Uterus (tissue), 4 donors: ENCODE measurements around the gene AGBL5. TPM values are rescaled to one million over a fixed set of nuclear protein-coding genes. Genes with fewer than 3 reads are reported as not detected.

Experiments used
- DNase-seq, 2 donors: peaks; one replicate each; pipeline ENCODE4 v3.0.0-alpha.2; 2019 to 2020
- H3K27ac ChIP-seq, 2 donors: fragments of 200-600 bp; sonication (generic); 1 replicate in 1 of 2; 2 replicates in 1 of 2; pipeline ENCODE4 v1.5.1; 2016 to 2018
- H3K27me3 ChIP-seq, 2 donors: fragments of 200-600 bp; sonication (generic); one replicate each; pipeline ENCODE4 v1.5.1; 2018 to 2019; ENCODE audit warnings: control low read depth in 1 of 2
- H3K36me3 ChIP-seq, 2 donors: fragments of 200-600 bp; sonication (generic); one replicate each; pipeline ENCODE4 v1.5.1; 2019; ENCODE audit warnings: control low read depth in 1 of 2
- H3K4me1 ChIP-seq, 2 donors: fragments of 200-600 bp; sonication (generic); one replicate each; pipeline ENCODE4 v1.5.1; 2018 to 2019; ENCODE audit warnings: control low read depth in 1 of 2
- H3K4me3 ChIP-seq, 2 donors: fragments of 200-600 bp; sonication (generic); 1 replicate in 1 of 2; 2 replicates in 1 of 2; pipeline ENCODE4 v1.5.1; 2018 to 2019; ENCODE audit warnings: mild to moderate bottlenecking in 1 of 2
- H3K9me3 ChIP-seq, 2 donors: fragments of 200-600 bp; sonication (generic); one replicate each; pipeline ENCODE4 v1.5.1; 2019; ENCODE audit warnings: control low read depth in 1 of 2
- CTCF ChIP-seq, 4 experiments: fragments of 200-600 bp in 2 of 4; fragments of 450-650 bp in 2 of 4; sonication (generic) in 2 of 4; IDR thresholded peaks; one replicate each; pipeline ENCODE4 v1.5.1; 2016 to 2019; ENCODE audit warnings: antibody characterized with exemption in 4 of 4, mild to moderate bottlenecking in 2 of 4, moderate library complexity in 1 of 4
- POLR2A ChIP-seq, 2 donors: fragments of 450-650 bp; IDR thresholded peaks; one replicate each; pipeline ENCODE4 v1.6.1; 2016; ENCODE audit warnings: antibody characterized with exemption in 2 of 2, mild to moderate bottlenecking in 1 of 2, moderate library complexity in 1 of 2
- intact Hi-C: fragments of 100-400 bp; cut with DNase I; formaldehyde crosslinking; loops from one replicate; pipeline ENCODE4 v1.15.1; 2023; ENCODE audit warnings: low total_unique reads
- total RNA-seq, 4 donors: library from RNA; depleted of rRNA in 3 of 4; stranded (reverse); fragments of >200 nt in 3 of 4; gene quantifications; one replicate each; pipeline versions ENCODE4 v1.1.0 to v1.2.4, GENCODE V29; 2014 to 2023
- donor health status: DM: yes; HTN: yes; CAD: no.

Gene AGBL5, protein sequence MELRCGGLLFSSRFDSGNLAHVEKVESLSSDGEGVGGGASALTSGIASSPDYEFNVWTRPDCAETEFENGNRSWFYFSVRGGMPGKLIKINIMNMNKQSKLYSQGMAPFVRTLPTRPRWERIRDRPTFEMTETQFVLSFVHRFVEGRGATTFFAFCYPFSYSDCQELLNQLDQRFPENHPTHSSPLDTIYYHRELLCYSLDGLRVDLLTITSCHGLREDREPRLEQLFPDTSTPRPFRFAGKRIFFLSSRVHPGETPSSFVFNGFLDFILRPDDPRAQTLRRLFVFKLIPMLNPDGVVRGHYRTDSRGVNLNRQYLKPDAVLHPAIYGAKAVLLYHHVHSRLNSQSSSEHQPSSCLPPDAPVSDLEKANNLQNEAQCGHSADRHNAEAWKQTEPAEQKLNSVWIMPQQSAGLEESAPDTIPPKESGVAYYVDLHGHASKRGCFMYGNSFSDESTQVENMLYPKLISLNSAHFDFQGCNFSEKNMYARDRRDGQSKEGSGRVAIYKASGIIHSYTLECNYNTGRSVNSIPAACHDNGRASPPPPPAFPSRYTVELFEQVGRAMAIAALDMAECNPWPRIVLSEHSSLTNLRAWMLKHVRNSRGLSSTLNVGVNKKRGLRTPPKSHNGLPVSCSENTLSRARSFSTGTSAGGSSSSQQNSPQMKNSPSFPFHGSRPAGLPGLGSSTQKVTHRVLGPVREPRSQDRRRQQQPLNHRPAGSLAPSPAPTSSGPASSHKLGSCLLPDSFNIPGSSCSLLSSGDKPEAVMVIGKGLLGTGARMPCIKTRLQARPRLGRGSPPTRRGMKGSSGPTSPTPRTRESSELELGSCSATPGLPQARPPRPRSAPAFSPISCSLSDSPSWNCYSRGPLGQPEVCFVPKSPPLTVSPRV
- total RNA-seq = 10 to 100 TPM in 2 of 4 donors, 1 to 10 TPM in 1, under 1 TPM in 1; 0.77 to 26.2 (median 10.8) TPM

GRCh38 chr2:27050996-27051901, at the start of gene AGBL5:
Gene AGBL5, plus strand, starts transcription at chr2:27051668. Its CDS starts 1,291 bp downstream, at chr2:27052959.
- Histone ChIP-seq H3K9me3 (no peaks in the 10 kb centered on the region), H3K4me3 (peak within 1 kb of the TSS; percentile 75 to 96), H3K27ac (peak within 1 kb of the TSS; percentile 94 to 100), H3K36me3 (no peaks in the 10 kb centered on the region), H3K4me1 (peaks cover 0 to 3% of the 10 kb centered on the region in 2 donors), H3K27me3 (no peaks in the 10 kb centered on the region)
- peak; percentile 96 to 98 for DNase-seq
- TF ChIP-seq CTCF (IDR thresholded peaks at IDR 0.05) (no peak), POLR2A (IDR thresholded peaks at IDR 0.05) (peak; percentile 63 to 72)
- intact Hi-C loops = loop anchor here (2.0 kb wide), 1 partner anchor 28 kb away; the partner anchor contains the start of gene EMILIN1

DNA sequence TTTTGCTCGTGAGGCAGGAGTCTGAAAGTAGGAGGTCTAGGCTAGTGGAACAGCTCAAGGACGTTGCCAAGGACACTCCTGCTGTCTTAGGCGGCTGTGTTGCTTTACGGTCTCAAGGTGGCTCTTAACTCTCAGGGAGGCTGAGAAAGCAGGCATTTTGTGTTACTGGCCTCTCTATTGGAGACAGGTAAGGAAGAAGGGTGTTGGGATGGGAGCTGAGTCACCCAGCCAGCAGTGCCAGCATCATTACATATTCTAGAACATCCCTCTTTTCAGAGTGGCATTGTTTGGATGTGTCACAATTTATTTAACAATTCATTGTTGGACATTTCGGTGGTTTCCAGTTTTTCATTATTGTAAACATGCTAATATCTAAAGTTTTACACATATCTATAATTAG, 49.5 kb upstream of the AGBL5 start:
- Histone ChIP-seq H3K4me3 (no peak overlapping the region), H3K4me1 (no peaks in the 10 kb centered on the region), H3K27ac (no peak overlapping the region), H3K36me3 (no peaks in the 10 kb centered on the region), H3K9me3 (no peaks in the 10 kb centered on the region), H3K27me3 (no peaks in the 10 kb centered on the region)
- TF ChIP-seq POLR2A (IDR thresholded peaks at IDR 0.05) (no peak), CTCF (IDR thresholded peaks at IDR 0.05) (no peak)
- intact Hi-C loops = no loop called here
- no peak for DNase-seq

DNA sequence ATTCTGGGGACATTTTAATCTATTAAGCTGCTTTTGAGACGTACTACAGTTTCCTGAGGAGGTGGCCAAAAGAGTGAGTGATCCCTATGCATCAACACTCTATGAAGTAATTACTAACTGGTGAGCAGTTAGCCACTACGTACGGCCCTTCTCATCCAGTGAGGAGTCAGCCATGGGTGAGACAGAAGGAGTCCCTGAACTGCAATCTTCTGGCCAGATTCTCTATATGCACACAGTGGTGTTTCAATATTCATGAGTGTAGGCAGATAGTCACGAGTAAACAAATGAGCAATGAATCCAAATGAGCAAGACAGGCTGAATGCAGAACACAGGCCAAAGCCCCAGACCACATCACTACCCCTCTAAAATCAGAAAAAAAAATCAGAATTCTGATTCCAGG, 48.5 kb upstream of the AGBL5 start:
- Histone ChIP-seq H3K4me1 (no peaks in the 10 kb centered on the region), H3K9me3 (no peaks in the 10 kb centered on the region), H3K27me3 (no peaks in the 10 kb centered on the region), H3K36me3 (no peaks in the 10 kb centered on the region), H3K4me3 (no peak overlapping the region), H3K27ac (no peak overlapping the region)
- no peak for DNase-seq
- no peak for TF ChIP-seq POLR2A (IDR thresholded peaks at IDR 0.05)
- no peak for TF ChIP-seq CTCF (IDR thresholded peaks at IDR 0.05)
- intact Hi-C loops = no loop called here

GRCh38 chr2:27003857-27004256, 47.6 kb upstream of the AGBL5 start:
- Histone ChIP-seq H3K27me3 (no peaks in the 10 kb centered on the region), H3K4me1 (no peaks in the 10 kb centered on the region), H3K4me3 (no peak overlapping the region), H3K36me3 (no peaks in the 10 kb centered on the region), H3K27ac (no peak overlapping the region), H3K9me3 (no peaks in the 10 kb centered on the region)
- DNase-seq = no peak
- intact Hi-C loops = no loop called here
- TF ChIP-seq POLR2A (IDR thresholded peaks at IDR 0.05) = no peak
- TF ChIP-seq CTCF (IDR thresholded peaks at IDR 0.05) = no peak
